GM12891 (cell line): ENCODE data around the gene ASPRV1.

Source experiments
- PAX5 ChIP-seq: IDR thresholded peaks from 2 replicates; pipeline ENCODE4 v1.6.1; 2011; ENCODE audit warnings: low read length, moderate library complexity, mild to moderate bottlenecking; ENCODE audit not compliant: insufficient read depth, severe bottlenecking
- POLR2A ChIP-seq: IDR thresholded peaks from 2 replicates; pipeline ENCODE4 v1.6.1; 2011; ENCODE audit warnings: low read depth, low read length, control low read depth
- POLR2AphosphoS5 ChIP-seq: IDR thresholded peaks from 2 replicates; pipeline ENCODE4 v1.6.1; 2011; ENCODE audit warnings: low read depth, low read length, control low read depth
- POU2F2 ChIP-seq: IDR thresholded peaks from 2 replicates; pipeline ENCODE4 v1.6.1; 2011; ENCODE audit warnings: low read depth, mild to moderate bottlenecking, control low read depth, low read length, moderate library complexity
- SPI1 ChIP-seq: IDR thresholded peaks from 2 replicates; pipeline ENCODE4 v1.6.1; 2011; ENCODE audit warnings: low read depth, low read length, control low read depth

DNA sequence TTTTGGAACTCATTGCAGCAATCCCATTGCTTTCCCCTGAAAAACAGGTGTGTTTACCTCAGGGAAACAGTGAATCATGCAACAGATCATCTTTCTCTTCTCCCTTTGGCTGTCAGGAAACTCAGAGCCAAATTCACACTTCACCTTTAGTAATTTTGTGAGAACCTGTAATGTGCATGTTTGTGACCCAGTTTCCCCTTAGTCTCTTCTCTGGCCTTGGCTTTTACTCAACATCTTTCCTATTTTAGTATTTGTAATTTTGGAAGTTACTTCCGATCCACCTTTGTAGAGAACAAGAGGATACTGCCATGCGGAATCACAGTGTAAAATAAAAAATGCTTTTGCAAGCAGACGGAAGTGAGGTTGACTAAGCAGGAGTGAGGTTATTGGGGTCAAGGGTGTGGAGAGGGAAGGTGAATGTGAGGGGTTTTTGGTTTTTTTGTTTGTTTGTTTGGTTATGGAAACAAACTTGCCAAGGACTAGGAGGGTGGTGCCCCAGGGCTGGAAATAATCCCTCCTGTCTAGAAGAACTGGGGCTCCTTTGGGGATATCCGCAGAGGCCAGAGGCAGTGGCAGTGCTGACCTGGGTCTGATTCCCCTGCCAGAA lies 14.0 kb downstream of the ASPRV1 start:
- TF ChIP-seq POLR2AphosphoS5 (no peak), POLR2A (no peak), PAX5 (no peak), POU2F2 (no peak), SPI1 (no peak)
